Natural killer cell (primary cell): ENCODE measurements around the gene ZNF181. TPM values are rescaled to one million over a fixed set of nuclear protein-coding genes. Genes with fewer than 3 reads are reported as not detected.

ENCODE experiments used
- ATAC-seq, 3 donors: fragments of 150-1000 bp in 2 of 3; fragments of 200-7000 bp in 1 of 3; cut with Tn5 transposase; 1 replicate in 1 of 3; 2 replicates in 2 of 3; pipeline ENCODE4 v1.10.0; 2021; ENCODE audit warnings: mild to moderate bottlenecking in 2 of 3, moderate library complexity in 2 of 3
- DNase-seq, 2 donors: peaks; one replicate each; pipeline versions ENCODE4 v3.0.0 to v3.0.0-alpha.2; 2013 to 2021; ENCODE audit warnings: mixed read lengths in 1 of 2
- H3K27ac ChIP-seq: one replicate; pipeline ENCODE4 v1.5.1; 2013; ENCODE audit warnings: mild to moderate bottlenecking, low read length
- H3K27me3 ChIP-seq: one replicate; pipeline ENCODE4 v1.6.1; 2013; ENCODE audit warnings: low read length; ENCODE audit not compliant: control insufficient read depth, insufficient read depth
- H3K36me3 ChIP-seq: one replicate; pipeline ENCODE4 v1.6.1; 2013; ENCODE audit warnings: low read length; ENCODE audit not compliant: control insufficient read depth, insufficient read depth
- H3K4me1 ChIP-seq: one replicate; pipeline ENCODE4 v1.6.1; 2013; ENCODE audit warnings: low read length; ENCODE audit not compliant: control insufficient read depth, insufficient read depth
- H3K4me3 ChIP-seq: one replicate; pipeline ENCODE4 v1.5.1; 2013; ENCODE audit warnings: low read length
- H3K9me3 ChIP-seq: one replicate; pipeline ENCODE4 v1.6.1; 2013; ENCODE audit warnings: low read length; ENCODE audit not compliant: control insufficient read depth, insufficient read depth
- H3K27ac Mint-ChIP-seq, 2 donors: one replicate each; pipeline ENCODE4 v1.8.0; 2022; ENCODE audit warnings: mild to moderate bottlenecking in 2 of 2, mixed read lengths in 2 of 2, moderate library complexity in 1 of 2
- H3K27me3 Mint-ChIP-seq, 2 donors: one replicate each; pipeline ENCODE4 v1.8.0; 2022; ENCODE audit warnings: low read depth in 2 of 2, mixed read lengths in 2 of 2
- H3K36me3 Mint-ChIP-seq: one replicate; pipeline ENCODE4 v1.8.0; 2022; ENCODE audit warnings: mixed read lengths
- H3K4me1 Mint-ChIP-seq, 2 donors: one replicate each; pipeline ENCODE4 v1.8.0; 2022; ENCODE audit warnings: mixed read lengths in 2 of 2
- H3K4me3 Mint-ChIP-seq: one replicate; pipeline ENCODE4 v1.8.0; 2022; ENCODE audit warnings: mild to moderate bottlenecking, moderate library complexity, mixed read lengths
- H3K9me3 Mint-ChIP-seq, 2 donors: one replicate each; pipeline ENCODE4 v1.8.0; 2022; ENCODE audit warnings: mixed read lengths in 2 of 2
- CTCF ChIP-seq: fragments of 200-600 bp; IDR thresholded peaks from one replicate; pipeline ENCODE4 v1.8.0; 2022; ENCODE audit warnings: antibody characterized with exemption
- WGBS: methylation state at CpG from one replicate; pipeline ENCODE4 v1.1.7; 2013; ENCODE audit warnings: missing lambda C conversion rate; ENCODE audit not compliant: insufficient coverage; 5-methylcytosine and 5-hydroxymethylcytosine counted together
- intact Hi-C: fragments of 100-400 bp; cut with micrococcal nuclease; formaldehyde crosslinking; loops from one replicate; pipeline ENCODE4 v1.14.2; 2022
- total RNA-seq, 4 donors: library from RNA; stranded (reverse); fragments of 120-200 nt in 1 of 4; gene quantifications; one replicate each; pipeline versions ENCODE4 v1.2.3 to v1.2.4, GENCODE V29; 2013 to 2022

ZNF181 gene
- total RNA-seq, 3 donors from 2014 or later (not counting 1 experiment from before 2014, with no cell fraction given) = 3.2 to 3.7 (median 3.5) TPM

GRCh38 chr19:34733266-34733745 lies 737 bp upstream of the ZNF181 start:
- no peak for DNase-seq

GRCh38 chr19:34734537-34735103 lies 577 bp downstream of the ZNF181 start:
- H3K4me1 ChIP-seq = peaks cover 24% of the 10 kb centered on the region
- Mint-ChIP-seq H3K4me3 (peak overlapping the region; percentile 92), H3K9me3 (peaks cover 0 to 3% of the 10 kb centered on the region in 2 donors), H3K36me3 (peaks cover 11% of the 10 kb centered on the region), H3K27me3 (no peaks in the 10 kb centered on the region), H3K27ac (peak overlapping the region; percentile 90 to 94), H3K4me1 (peaks cover 21 to 31% of the 10 kb centered on the region in 2 donors)
- H3K4me3 ChIP-seq = peak overlapping the region; percentile 76
- no peak for TF ChIP-seq CTCF
- no peaks in the 10 kb centered on the region for H3K27me3 ChIP-seq
- DNase-seq (peak in 1 of 2 donors; percentile 86), ATAC-seq (peak in 1 of 3 donors; percentile 74)
- 24% methylated on average over 16 of the region's 16 CpGs for WGBS
- H3K9me3 ChIP-seq = peaks cover 15% of the 10 kb centered on the region
- H3K36me3 ChIP-seq = peaks cover 15% of the 10 kb centered on the region
- H3K27ac ChIP-seq = peak overlapping the region; percentile 93
- intact Hi-C loops = no loop called here

More at GRCh38 chr19:34733266-34733745, 737 bp upstream of the ZNF181 start:
- ATAC-seq = peak; percentile 15 to 21 (median 18)
- Histone ChIP-seq H3K4me1 (peaks cover 24% of the 10 kb centered on the region), H3K36me3 (peaks cover 5% of the 10 kb centered on the region), H3K4me3 (peak overlapping the region; percentile 76), H3K27ac (peak overlapping the region; percentile 93), H3K27me3 (no peaks in the 10 kb centered on the region), H3K9me3 (peaks cover 7% of the 10 kb centered on the region)
- H3K36me3 Mint-ChIP-seq = no peaks in the 10 kb centered on the region
- no peaks in the 10 kb centered on the region for H3K27me3 Mint-ChIP-seq
- H3K4me1 Mint-ChIP-seq = peaks cover 21 to 31% of the 10 kb centered on the region in 2 donors
- H3K4me3 Mint-ChIP-seq = peak overlapping the region; percentile 92
- peak overlapping the region; percentile 90 to 94 for H3K27ac Mint-ChIP-seq
- intact Hi-C loops = loop anchor here (1.0 to 2.0 kb wide), 2 partner anchors 40 to 57 kb away; partner anchors contain the start of genes SCGB2B2, ZNF302 and ZNF599
- no peaks in the 10 kb centered on the region for H3K9me3 Mint-ChIP-seq
- no peak for TF ChIP-seq CTCF
- under 1% methylated on average over 13 of the region's 13 CpGs for WGBS

- TF ChIP-seq CTCF = no peak
- no peak overlapping the region for H3K27ac ChIP-seq
- no peak overlapping the region for H3K4me3 ChIP-seq
- ATAC-seq (no peak), DNase-seq (no peak)
- H3K36me3 ChIP-seq = peaks cover 8% of the 10 kb centered on the region
- H3K9me3 ChIP-seq = peaks cover 31% of the 10 kb centered on the region
- intact Hi-C loops = no loop called here
- peaks cover 12 to 19% of the 10 kb centered on the region in 2 donors for H3K9me3 Mint-ChIP-seq
- no peaks in the 10 kb centered on the region for H3K27me3 Mint-ChIP-seq
- WGBS = 100% methylated on average over 1 of the region's 3 CpGs
- no peak overlapping the region for H3K27ac Mint-ChIP-seq
- H3K4me1 ChIP-seq = no peaks in the 10 kb centered on the region
- no peaks in the 10 kb centered on the region for H3K27me3 ChIP-seq
- H3K4me3 Mint-ChIP-seq = no peak overlapping the region
- peaks cover 48% of the 10 kb centered on the region for H3K36me3 Mint-ChIP-seq
- H3K4me1 Mint-ChIP-seq = no peaks in the 10 kb centered on the region
Observed at GRCh38 chr19:34744896-34745690, 11.1 kb downstream of the ZNF181 start.
